HUES6 (cell line): ENCODE data around the gene LRP2.

Experiments used
- H3K27ac ChIP-seq: 2 replicates; pipeline ENCODE4 v1.7.0; 2013; ENCODE audit warnings: low read depth, mild to moderate bottlenecking, low read length, inconsistent platforms
- H3K27me3 ChIP-seq: 2 replicates; pipeline ENCODE4 v1.6.1; 2013; ENCODE audit warnings: low read length; ENCODE audit not compliant: control insufficient read depth, insufficient read depth
- H3K36me3 ChIP-seq: 2 replicates; pipeline ENCODE4 v1.6.1; 2013; ENCODE audit warnings: low read length; ENCODE audit not compliant: control insufficient read depth, insufficient read depth
- H3K4me1 ChIP-seq: 2 replicates; pipeline ENCODE4 v1.6.1; 2013; ENCODE audit warnings: low read length; ENCODE audit not compliant: control insufficient read depth, insufficient read depth
- H3K4me3 ChIP-seq: 2 replicates; pipeline ENCODE4 v1.5.1; 2013; ENCODE audit warnings: low read depth, low read length
- H3K9ac ChIP-seq: one replicate; pipeline ENCODE4 v1.6.1; 2013; ENCODE audit warnings: mild to moderate bottlenecking, low read length
- H3K9me3 ChIP-seq: 2 replicates; pipeline ENCODE4 v1.6.1; 2013; ENCODE audit warnings: low read depth, low read length; ENCODE audit not compliant: control insufficient read depth, insufficient read depth

Gene LRP2

DNA sequence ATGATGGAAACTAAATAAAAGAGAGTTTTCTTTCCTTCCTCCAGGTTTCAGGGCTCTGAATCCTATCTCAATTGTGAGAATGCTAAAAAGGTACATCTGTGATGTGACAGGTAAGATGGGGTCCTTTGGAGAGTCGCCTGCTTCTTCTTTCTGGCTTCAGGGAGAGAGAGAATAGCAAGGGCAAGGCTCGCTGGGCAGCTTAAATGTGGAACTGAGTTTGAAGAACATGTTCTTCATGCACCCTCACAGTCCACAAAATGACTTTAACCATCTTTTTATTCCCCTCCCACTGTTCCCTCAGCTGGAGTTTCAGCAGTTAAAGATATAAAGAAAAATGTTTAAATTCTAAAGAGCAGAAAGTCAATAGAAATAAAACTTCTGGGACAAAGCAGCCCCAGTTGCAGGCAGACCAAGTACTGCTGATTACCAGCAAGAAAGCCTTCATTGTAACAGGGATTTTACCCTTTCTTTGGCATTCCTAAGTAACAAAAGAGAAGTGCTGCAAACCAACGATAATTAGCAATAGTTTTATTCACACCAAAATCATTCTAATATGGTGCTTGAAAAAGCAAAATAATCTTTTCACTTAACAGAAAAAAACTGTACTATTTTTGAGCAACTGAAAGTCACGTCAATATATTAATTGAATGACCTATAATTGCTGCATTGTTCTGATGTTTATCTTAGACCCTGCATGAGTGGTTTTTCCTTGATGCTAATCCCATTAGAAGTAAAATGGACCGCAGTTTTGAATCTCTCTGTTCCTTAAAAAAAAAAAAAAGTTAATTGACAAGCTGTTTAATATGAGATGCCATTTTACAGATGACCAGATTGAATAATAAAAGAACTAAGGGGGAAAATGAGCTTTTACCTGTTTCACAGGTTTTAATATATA lies 61.5 kb downstream of the LRP2 start:
- Histone ChIP-seq H3K27ac (no peak overlapping the region), H3K4me3 (no peak overlapping the region), H3K9ac (no peak overlapping the region), H3K27me3 (no peaks in the 10 kb centered on the region), H3K36me3 (no peaks in the 10 kb centered on the region), H3K9me3 (no peaks in the 10 kb centered on the region), H3K4me1 (peaks cover 8% of the 10 kb centered on the region)

DNA sequence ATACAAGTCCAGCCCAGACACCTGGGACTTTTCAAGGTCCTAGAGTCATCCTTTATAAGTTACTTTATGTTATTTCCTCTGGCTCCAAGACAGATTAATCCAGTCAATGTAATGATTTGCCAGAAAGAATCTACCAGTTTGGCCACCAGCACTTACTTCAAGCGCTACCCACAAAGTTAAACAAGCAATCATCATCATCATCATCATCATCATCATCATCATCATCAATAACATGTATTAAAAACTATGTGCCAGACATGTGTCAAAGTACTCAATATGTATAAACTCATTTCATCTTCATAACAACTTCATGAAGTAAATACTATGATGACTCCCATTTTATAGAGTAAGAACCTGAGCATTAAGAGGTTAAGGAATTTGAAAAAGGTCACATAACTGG lies 64.3 kb downstream of the LRP2 start:
- Histone ChIP-seq H3K4me1 (peaks cover 8% of the 10 kb centered on the region), H3K9ac (no peak overlapping the region), H3K27ac (no peak overlapping the region), H3K9me3 (no peaks in the 10 kb centered on the region), H3K36me3 (no peaks in the 10 kb centered on the region), H3K27me3 (no peaks in the 10 kb centered on the region), H3K4me3 (no peak overlapping the region)

DNA sequence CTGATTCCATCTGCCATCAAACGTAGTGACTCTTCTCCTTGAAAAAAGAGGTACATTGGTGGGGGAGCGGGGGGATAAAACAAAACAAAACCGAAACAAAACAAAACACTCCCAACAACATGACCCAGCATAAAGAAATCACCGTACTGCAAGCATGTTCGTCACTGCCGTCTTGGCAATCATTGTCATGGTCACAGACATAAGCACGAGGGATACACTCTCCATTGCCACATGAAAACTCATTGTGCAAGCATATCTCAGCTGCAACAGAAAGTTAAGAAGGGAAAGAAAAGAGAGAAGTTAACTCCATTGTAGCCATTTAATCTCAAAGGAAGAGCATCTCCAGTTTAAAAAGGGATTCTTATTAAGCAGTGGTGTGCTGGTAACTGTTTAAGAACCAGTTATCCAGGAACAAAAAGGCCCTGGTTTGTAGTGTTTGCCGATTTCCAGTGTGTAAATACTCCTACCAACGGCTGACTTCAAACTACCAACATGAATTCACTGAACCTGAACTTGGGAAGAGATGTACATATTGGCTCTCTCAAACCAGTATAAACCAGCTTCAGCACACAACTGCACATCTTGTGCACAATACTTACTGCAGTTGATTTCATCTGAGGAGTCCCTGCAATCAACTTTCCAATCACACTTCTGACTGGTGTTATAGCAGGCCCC lies 68.2 kb downstream of the LRP2 start:
- Histone ChIP-seq H3K27me3 (no peaks in the 10 kb centered on the region), H3K9me3 (no peaks in the 10 kb centered on the region), H3K27ac (no peak overlapping the region), H3K36me3 (no peaks in the 10 kb centered on the region), H3K4me3 (no peak overlapping the region), H3K4me1 (peaks cover 19% of the 10 kb centered on the region), H3K9ac (no peak overlapping the region)

DNA sequence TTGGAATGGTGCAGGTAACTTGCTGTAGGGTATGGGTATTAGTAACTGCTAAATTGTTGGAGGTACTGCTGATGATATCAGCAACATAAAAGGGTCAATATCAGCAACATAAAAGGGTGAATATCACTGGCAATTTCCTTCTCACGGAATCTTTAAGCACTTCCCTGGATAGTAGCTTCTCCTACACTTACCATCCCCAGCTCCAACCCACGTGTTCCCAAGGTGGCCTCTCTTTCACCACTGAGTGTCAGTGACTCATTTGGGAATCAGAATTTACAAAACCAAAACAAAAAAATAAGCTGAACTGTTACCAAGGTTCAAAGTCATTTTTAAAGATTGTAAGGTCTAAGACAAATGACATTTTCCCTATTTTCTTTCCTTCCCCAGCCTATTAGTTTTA lies 70.8 kb downstream of the LRP2 start:
- H3K4me1 ChIP-seq = peaks cover 24% of the 10 kb centered on the region
- no peak overlapping the region for H3K4me3 ChIP-seq
- no peaks in the 10 kb centered on the region for H3K27me3 ChIP-seq
- H3K9me3 ChIP-seq = no peaks in the 10 kb centered on the region
- H3K36me3 ChIP-seq = no peaks in the 10 kb centered on the region
- no peak overlapping the region for H3K27ac ChIP-seq
- no peak overlapping the region for H3K9ac ChIP-seq

DNA sequence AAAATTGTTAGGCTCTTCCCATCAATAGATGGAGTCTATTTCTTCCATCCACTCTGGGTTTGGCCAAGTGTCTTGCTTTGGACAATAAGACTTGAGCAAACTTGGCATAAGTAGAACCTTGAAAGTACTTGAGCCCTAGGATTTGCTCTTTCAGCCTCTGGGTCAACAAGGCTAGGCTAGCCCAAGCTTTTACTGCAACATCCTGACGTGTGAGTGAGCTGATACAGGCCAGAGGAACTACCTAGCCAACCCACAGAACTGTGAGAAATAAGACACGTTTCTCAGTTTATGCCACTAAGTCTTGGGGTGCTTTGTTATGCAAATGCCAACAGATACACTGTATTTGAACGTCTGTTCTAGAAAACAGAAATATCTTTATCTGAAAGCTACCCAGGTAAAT lies 71.9 kb downstream of the LRP2 start:
- Histone ChIP-seq H3K27me3 (no peaks in the 10 kb centered on the region), H3K36me3 (no peaks in the 10 kb centered on the region), H3K4me1 (peaks cover 35% of the 10 kb centered on the region), H3K9ac (no peak overlapping the region), H3K27ac (no peak overlapping the region), H3K4me3 (no peak overlapping the region), H3K9me3 (no peaks in the 10 kb centered on the region)

DNA sequence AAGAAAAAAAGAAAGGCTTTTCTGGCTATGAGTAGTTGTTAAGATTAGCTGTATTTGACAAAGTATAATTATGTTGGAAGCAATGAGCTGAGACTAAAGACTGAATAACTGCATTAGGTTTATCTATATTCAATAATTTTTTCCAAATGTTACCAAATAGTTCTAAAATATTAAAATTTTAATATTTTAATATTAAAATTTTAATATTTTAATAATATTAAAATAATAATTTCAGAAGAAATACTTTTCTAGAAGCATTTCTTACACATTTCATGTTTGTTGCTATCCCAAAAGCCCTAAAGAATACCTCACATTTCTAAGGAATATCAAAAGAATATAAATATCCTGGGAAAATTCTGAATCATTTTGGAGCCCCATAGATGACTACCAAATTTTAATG lies 74.7 kb downstream of the LRP2 start:
- no peak overlapping the region for H3K4me3 ChIP-seq
- no peak overlapping the region for H3K27ac ChIP-seq
- H3K36me3 ChIP-seq = no peaks in the 10 kb centered on the region
- no peaks in the 10 kb centered on the region for H3K27me3 ChIP-seq
- no peak overlapping the region for H3K9ac ChIP-seq
- H3K4me1 ChIP-seq = peaks cover 38% of the 10 kb centered on the region
- H3K9me3 ChIP-seq = no peaks in the 10 kb centered on the region

DNA sequence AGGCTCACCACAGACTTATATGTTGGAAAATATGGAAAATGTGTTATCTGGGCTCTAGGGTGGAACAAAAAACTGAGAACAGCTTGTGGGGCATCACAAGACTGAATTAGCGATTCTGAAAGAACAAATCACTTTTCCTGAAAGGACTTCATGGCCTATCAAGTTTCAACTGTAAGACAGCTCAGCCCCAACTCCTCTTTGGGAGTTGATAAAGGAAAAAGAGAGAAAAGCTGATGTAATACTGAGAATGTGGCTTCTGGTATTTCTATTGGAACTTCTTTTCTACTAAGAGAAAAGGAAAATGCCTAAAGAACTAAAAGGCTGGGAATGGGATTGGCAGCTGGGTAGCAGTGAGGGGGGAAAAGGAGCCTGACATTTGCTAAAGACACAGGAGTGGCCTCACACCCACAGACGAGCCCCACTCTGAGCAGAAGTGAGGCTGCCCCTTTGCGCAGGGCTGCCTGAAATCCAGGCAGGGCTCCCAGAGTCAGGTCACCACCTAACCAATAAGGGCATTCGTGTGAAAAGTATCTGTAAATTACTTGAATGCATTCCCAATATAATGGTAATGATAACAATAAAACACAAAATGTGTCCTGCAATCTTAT lies 75.6 kb downstream of the LRP2 start:
- H3K9ac ChIP-seq = no peak overlapping the region

DNA sequence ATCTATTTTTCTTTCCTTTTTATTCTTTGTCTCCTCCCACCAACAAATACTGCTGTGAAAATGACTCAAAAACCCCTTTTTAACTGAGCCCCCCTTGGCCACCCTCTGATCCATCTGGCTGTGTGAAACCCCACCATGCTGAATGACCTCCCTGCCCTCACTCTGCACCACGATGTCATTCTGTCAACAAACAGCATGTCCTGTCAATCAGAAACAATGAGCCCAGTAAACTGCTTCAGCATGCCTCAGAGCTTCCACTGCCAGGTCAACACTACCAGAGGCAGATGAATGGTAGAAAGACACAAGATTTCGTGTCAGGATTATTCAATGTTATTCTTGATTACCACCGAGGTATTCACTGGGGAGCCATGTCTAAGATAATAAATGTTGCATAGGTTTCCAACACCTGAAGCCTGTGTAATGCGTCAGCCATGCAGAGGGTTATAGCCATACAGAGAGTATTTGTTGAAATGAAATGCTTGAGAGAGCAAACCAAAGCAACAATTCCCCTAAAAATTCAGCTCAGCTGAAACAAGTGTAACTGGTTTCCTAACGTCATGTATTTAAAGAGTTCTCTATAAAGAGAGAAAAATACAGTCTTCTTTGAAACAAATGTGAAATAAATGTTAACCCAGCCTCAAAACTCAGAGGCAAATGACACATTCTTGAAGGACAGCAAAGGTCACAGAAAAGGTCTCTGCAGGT lies 76.7 kb downstream of the LRP2 start:
- no peak overlapping the region for H3K27ac ChIP-seq
- no peaks in the 10 kb centered on the region for H3K36me3 ChIP-seq
- H3K4me1 ChIP-seq = peaks cover 22% of the 10 kb centered on the region

More for the DNA sequence above, 75.6 kb downstream of the LRP2 start:
- Histone ChIP-seq H3K4me3 (no peak overlapping the region), H3K9me3 (no peaks in the 10 kb centered on the region), H3K4me1 (peaks cover 32% of the 10 kb centered on the region), H3K27ac (no peak overlapping the region), H3K27me3 (no peaks in the 10 kb centered on the region), H3K36me3 (no peaks in the 10 kb centered on the region)

DNA sequence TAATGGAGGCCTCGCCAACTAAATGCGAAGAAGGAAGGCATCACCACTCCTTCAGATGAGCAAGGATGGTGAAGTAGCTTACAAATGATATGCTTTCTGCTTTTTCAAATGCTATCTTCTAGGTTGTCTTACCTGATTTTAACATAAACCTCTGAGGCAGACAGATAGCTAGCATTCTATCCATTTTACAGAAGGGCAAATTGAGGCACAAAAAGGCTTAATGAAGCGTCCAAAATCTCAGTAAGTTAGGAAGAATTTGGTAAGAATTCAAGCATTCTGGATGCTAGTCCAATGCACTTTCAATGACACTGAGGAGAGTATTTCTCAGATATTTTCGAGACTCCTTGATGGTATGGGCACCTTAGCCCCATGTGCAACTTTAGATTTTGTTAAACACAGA lies 81.8 kb downstream of the LRP2 start:
- Histone ChIP-seq H3K9me3 (no peaks in the 10 kb centered on the region), H3K27ac (no peak overlapping the region), H3K27me3 (no peaks in the 10 kb centered on the region), H3K4me3 (no peak overlapping the region), H3K36me3 (no peaks in the 10 kb centered on the region), H3K9ac (no peak overlapping the region), H3K4me1 (peaks cover 4% of the 10 kb centered on the region)

More for the DNA sequence above, 76.7 kb downstream of the LRP2 start:
- H3K4me3 ChIP-seq = no peak overlapping the region
- no peaks in the 10 kb centered on the region for H3K27me3 ChIP-seq
- H3K9ac ChIP-seq = no peak overlapping the region
- H3K9me3 ChIP-seq = no peaks in the 10 kb centered on the region

DNA sequence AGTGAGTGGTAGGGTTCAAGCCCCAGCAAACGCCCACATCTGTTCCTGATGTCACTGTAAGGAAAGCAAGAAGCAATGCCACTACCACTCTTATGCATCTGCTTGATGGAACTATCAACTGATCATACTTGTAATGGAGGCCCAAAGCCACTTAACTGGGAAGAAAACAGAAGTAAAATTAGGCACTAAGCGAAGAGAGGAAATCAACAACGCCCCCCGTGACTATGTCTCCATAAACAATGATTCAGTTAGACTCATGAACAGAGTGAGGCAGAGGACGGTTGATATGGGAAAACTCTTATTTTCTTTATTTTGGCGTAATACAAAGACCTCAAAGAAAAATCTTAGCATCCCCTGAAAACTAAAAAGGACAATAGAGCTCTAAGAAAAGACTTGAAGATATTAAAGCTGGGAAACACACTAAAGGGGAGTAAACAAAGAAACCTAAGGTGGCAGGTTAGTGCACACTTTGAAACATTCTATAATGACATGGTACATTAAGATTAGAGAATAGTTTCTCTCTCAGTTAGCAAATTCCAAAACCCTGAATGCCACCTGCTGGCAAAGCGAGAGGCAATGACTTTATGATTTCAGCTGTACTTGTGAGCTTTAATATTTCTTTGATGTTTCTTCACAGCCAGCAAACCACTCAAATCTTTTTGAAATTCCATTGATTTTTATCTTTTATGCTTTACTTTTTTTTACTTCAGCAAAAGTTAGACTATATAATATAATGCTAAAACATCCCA lies 86.5 kb downstream of the LRP2 start:
- Histone ChIP-seq H3K36me3 (no peaks in the 10 kb centered on the region), H3K27me3 (no peaks in the 10 kb centered on the region), H3K4me3 (no peak overlapping the region), H3K27ac (no peak overlapping the region), H3K9ac (no peak overlapping the region), H3K9me3 (no peaks in the 10 kb centered on the region), H3K4me1 (no peaks in the 10 kb centered on the region)
